ENCODE measurements around the gene OR11H6.

- TF ChIP-seq CTCF (IDR thresholded peaks at IDR 0.05) (no peak), POLR2A (IDR thresholded peaks at IDR 0.05) (no peak), POLR2AphosphoS5 (IDR thresholded peaks at IDR 0.05) (no peak)
Observed at GRCh38 chr14:20177433-20177974, 46.0 kb upstream of the OR11H6 start.

All from breast epithelium (tissue), 3 donors.